Measurements from ENCODE around the gene GADL1.

- TF ChIP-seq, protein P1, sequence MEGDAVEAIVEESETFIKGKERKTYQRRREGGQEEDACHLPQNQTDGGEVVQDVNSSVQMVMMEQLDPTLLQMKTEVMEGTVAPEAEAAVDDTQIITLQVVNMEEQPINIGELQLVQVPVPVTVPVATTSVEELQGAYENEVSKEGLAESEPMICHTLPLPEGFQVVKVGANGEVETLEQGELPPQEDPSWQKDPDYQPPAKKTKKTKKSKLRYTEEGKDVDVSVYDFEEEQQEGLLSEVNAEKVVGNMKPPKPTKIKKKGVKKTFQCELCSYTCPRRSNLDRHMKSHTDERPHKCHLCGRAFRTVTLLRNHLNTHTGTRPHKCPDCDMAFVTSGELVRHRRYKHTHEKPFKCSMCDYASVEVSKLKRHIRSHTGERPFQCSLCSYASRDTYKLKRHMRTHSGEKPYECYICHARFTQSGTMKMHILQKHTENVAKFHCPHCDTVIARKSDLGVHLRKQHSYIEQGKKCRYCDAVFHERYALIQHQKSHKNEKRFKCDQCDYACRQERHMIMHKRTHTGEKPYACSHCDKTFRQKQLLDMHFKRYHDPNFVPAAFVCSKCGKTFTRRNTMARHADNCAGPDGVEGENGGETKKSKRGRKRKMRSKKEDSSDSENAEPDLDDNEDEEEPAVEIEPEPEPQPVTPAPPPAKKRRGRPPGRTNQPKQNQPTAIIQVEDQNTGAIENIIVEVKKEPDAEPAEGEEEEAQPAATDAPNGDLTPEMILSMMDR (IDR thresholded peaks at IDR 0.05) = no peak
- TF ChIP-seq POLR2A (IDR thresholded peaks at IDR 0.05) = no peak
These were observed 115.5 kb downstream of the GADL1 start for GRCh38 chr3:30778933-30779332.
